ENCODE results near the gene SPANXN4. TPM values are rescaled to one million over a fixed set of nuclear protein-coding genes. Genes with fewer than 3 reads are reported as not detected.

The SPANXN4 gene
- not detected in 5 replicates for total RNA-seq (2022; extraction: Qiagen RNA extraction)

DNA sequence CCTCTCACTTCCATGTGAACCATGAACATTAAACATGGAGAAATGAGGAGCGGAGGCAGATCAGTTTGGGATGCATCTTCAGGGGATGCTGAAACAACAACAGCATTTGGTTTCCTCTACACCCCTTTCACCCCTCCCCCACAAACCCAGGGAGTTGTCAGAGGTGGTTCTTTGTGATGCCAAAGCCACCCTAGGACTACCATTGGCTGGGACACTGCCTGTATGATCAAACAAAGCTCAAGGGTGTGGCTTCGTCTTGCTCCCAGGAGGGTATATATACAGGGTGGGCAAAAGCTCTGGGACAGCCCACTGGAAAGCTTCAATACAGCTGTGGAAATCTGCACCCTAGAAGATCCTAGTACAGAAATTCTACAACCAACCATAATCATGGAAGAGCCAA is at the start of gene SPANXN4:
TSS of gene SPANXN4 (plus strand) at position 301 of the 400 bp plus-strand sequence. CDS start at position 388, 87 bp downstream.

